GM18867 (cell line): ENCODE measurements around the gene PDIA2.

Experiments
- ATAC-seq: cut with Tn5 transposase; IDR thresholded peaks from one replicate; pipeline ENCODE4 v1.9.1; 2021; ENCODE audit warnings: mild to moderate bottlenecking, moderate library complexity; ENCODE audit not compliant: unreplicated experiment

PDIA2 gene

DNA sequence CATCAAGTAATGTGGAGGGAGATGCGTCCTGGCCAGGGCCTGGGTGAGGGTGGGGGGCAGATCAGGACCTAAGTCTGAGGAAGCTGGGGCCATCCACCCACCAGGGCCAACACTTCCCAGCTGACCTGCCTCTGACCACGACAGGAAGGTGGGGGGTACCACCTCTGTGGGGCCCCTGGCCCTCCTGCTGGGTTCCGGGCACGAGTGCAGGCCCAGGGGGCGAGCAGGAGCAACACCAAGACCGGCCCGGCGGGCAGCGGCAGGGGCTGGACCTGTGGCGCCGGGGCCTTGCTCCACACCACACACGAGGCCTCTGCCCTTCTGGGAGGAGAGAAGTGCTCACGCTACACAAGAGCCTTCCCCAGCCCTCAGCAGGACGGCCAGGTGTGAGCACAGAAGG is 13.3 kb downstream of the PDIA2 start:
- ATAC-seq = no peak

DNA sequence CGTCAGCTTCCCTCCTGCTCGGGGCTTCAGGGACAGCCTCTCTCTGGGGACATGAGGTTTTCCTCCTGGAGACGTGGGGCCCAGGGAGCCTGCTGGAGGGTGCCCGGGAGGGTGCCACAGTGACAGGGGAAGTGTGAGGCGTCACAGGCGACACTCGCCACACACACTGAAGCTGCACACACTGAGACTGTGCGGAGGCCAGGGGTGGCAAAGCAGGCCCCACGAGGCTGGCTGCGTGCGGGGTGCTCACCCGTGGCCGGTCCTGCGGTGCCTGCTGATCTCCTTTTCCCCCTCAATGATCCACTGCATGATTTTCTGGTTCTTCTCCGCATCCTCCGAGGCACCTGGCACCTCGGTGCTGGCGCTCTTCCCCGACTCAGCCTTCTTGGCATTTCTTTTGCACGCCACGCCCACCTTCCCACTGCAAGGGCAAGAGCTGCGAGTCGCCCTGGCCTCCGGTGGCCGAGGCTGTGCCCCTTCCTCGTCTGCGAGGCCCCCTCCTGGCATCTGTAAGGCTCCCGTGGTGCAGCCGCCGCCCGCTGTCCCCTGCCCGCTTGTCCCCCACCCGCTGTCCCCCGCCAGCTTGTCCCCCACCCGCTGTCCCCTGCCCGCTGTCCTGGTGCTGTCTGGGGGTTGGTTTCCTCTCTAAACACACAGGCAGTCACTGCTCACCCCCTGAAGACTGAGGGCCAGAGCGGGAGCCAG is 14.0 kb downstream of the PDIA2 start:
- ATAC-seq = no peak

DNA sequence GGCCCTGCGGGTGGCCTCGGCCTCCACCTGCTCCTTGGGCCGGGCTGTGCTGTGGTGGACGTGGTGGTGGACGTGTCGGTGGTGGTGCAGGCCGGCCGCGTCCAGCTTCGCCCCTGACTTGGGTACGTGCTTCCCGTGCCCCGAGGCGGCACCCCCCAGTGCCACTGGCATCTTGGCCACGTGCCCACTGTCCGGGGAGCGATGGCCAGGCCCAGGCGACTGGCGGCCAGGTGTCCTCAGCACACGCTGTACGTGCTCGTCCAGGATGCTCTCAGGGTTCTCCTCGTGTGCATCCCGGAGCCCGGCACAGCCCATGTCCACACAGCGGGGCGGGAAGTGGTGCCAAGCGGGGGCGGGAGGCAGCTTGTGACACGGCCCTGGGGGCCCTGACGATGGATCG is 14.9 kb downstream of the PDIA2 start:
- no peak for ATAC-seq

DNA sequence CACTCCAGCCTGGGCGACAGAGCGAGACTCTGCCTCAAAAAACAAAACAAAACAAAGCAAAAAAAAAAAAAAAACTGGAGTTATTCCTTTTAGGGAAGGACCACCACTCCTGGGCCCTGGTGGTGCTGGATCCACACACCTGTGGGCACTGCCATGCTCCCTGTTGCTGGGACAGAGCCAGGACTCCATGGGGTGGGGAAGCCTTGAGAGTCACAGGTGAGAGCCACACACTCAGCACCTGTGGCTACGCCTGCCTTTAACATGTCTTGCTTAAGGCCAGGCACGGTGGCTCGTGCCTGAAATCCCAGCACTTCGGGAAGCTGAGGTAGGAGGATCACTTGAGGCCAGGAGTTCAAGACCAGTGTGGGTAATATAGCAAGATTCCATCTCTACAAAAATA is 18.3 kb downstream of the PDIA2 start:
- ATAC-seq = no peak

DNA sequence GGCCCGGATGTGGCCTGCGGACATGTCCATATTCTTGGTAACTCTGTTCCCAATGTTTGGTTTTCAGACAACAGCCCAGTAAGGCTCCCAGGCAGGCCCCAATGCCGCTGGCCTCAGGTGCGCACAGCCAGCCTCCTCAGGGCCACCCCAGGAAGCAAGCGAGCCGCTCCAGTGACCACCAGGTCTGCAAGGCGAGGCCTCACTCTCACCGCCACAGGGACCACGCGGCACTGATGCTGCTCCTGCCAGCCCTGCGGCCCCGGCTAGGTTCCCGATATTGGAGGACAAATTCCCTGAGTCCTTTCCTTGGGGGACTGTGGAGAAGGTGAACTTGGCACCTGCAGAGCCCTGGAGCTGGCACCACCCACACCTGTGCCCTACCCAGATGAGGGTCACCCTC is 19.0 kb downstream of the PDIA2 start:
- ATAC-seq = no peak

DNA sequence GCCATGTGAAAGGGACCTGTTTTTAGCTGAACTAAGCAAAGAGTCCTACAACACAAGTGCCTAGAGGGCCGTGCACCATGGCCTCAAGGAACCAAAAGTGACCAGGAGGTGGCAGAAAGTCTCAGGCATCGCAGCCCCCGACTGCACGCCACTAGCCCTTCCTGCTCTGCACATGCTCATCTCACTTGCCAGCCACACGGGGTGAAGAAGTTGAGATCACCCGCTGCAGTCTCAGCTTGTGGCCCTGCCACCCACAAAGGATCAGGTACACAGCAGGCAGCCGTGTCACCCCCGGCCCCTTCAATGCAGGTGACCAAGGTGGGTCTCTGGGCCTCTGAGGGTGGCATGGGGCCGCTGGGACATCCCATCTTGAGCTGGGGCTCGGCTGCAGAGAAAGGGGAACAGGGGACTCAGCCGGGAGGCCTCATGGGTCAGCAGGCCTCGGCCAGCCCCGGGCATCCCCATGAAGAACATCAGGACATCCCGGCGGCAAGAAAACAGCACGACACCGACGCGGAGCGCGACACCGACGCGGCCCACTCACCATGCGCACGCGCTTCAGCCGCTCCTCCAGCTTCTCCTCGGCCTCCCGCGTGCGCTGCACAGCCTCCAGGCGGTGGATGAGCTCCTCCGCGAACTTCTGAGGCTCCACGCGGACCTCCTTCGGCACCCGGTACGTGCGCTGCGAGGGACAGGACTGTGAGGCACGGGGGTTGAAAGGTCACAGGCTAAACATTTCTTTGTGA is 21.0 kb downstream of the PDIA2 start:
- ATAC-seq = no peak

DNA sequence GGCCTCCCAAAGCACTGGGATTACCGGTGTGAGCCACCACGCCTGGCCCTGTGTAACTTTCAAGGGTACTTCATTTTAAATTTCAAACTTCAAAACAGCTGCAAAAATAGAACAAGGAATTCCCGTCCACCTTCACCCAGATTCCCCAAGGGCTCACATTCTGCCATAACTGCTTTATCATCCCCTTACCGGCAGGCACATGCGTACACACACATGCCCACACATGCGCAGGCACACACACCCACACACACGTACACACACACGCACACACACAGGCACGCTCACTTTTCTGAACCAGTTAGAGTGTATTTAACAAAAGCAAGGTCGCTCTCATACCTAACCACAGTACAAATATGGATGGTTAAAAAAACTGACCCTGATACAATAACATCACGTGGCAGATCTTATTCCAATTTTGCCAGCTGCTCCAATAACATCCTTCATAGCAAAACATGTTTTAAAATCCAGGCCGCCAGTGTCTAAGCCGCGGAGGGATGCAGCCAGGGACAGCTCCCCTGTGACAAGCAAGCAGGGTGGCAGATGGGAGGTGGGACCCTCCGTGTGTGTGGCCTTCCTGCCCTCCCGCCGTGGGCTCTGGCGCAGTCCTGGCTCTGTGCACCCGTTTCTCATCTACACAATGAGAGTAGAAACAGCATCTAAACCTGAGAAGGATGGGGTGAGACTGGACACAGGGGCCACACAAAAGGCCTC is 23.1 kb downstream of the PDIA2 start:
- no peak for ATAC-seq

DNA sequence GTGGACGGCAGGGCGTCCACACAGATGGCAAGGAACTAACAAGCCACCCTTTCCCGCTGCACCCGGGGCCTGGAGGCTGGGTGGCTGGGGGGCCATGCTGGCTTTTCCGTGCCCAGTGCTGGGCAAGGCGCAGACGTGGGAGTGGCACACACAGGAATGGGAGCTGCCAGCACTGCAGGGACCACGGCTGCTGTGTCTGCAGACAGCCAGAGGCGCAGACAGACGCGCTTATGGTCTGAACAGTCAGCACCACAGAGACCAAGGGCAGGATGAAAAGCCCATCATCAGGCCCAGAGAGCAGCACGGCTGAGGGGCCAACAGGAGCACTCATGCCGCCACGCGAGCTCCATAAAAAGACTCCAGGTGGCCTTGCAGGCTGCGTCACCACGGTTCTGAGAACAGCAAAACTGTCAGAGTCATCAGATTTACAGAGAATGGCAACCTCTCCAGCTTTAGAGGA is 24.0 kb downstream of the PDIA2 start:
- ATAC-seq = no peak

DNA sequence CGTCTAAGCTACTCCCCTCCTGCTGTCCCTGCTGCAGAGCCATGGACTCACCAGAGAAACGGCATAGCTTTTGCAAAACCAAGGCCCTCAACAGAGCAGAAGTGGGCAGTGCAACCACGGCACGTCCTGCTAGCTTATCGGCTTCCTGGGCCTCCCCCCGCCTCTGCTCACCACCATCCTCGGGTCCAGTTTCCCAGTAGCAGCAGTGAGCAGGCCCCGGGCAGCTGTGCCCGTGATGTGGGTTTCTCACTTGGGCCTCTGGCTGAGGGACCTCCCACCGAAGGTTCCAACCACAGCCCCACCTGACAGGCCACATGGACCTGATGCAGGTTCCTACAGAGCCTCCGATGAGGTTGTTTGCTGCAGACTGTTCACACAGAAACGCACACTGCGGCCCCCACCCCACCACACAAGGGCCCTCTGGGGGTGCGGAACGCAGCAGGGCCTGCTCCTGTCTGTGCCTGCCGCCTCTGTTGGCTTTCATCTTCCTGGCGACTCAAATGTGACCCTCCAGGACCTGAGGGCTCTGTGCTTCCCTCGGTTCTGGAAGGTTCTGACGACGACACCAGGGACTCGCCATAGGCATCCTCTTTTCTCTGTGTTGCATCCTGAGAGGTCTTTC is 24.8 kb downstream of the PDIA2 start:
- no peak for ATAC-seq

DNA sequence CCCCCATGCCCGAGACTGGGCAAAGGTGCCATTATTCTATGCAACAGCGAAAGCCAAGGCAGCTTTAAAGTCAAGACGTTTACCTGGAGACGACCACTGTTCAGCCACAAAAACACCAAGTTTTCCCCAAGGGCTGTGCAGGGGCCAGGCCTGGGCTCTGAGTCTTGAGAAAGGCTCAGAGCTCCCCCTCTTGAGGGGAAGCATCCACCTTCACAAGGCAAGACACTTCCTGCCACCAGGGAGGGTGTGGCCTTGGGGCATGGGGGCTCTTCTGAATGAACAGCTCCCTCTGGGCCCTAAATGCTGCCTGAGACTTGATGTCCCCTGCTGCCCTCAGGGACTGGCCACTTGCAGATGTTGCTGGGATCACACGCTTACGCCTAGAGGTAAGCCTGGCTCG is 26.5 kb downstream of the PDIA2 start:
- ATAC-seq = no peak

DNA sequence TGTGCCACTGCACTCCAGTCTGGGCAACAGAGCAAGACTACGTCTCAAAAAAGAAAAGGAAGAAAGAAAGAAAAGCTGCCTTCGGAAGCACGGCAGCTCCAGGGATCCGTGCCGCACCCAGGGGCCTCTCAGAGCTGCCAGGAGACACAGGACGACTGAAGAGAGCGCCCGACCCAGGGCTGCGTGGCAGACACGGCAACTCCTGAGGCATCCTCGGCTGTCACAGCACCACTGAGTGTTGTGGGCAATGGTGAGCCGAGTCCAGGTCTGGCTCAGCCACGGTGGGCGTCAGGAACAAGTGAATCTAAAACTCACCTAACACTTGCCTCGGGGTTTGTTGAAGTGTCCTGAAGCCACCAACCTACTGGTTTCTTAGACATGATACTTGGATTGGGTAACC is 28.8 kb downstream of the PDIA2 start:
- ATAC-seq = no peak

DNA sequence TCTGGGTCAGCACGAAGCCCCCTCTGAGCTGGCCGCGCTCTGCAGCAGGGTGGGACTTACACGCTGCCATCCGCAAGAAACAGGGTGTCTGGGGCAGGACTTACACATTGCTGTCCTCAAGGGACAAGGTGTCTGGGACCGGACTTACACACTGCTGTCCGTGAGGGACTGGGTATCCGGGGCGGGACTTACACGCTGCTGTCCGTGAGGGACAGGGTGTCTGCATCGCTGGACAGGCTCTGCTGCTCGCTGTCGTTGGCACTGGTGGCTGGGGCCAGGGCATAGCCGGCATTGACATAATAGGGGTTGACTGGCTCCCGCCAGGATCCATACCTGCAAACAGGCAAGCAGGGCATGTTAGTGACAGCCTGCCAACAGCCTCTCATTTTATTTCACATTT is 31.4 kb downstream of the PDIA2 start:
- no peak for ATAC-seq

DNA sequence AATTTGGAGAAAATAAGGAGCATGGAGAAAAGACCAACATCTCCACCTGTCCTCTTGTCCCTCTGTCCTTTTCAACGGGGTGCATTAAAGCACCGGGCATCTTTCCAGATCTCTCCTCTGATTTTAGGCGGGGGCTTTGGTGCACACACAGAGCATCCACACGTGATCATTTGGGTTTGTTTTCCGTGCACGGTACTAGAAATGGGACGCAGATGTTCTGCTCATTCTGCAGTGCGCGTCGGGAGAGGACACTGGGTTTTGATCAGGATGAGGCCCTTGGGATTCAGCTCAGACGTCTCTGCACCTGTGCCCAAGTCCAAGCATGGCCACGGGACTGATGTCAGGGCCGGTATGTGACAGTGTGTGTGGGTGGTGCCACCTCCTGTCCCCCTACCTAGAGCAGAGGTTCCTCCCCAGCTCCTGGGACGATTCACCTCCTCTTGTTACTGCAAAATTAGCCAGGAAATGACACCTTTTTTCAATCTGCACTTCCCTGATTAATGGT is 31.9 kb downstream of the PDIA2 start:
- ATAC-seq = no peak

DNA sequence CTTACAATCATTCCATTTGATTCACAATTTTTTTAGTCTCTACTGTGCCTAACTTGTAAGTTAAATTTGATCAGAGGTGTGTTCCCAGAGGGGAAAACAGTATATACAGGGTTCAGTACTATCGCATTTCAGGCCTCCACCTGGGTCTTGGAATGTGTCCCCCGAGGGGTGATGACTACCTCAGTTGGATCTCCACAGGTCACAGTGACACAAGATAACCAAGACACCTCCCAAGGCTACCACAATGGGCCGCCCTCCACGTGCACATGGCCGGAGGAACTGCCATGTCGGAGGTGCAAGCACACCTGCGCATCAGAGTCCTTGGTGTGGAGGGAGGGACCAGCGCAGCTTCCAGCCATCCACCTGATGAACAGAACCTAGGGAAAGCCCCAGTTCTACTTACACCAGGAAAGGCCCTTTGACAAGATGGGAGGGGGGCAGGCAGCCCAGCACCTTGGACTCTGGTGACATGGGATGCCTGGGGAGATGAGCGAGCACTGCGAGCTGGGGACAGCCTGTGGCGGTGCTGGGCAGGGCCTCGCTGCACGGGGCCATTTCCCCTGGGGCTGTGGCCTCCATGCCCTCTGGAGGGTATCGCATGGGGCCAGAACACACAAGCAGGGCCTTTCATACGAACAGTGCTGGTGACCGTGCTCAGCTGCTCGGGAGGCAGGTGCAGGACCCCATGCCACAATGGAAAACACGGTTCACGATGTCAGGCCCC is 33.9 kb downstream of the PDIA2 start:
- no peak for ATAC-seq

DNA sequence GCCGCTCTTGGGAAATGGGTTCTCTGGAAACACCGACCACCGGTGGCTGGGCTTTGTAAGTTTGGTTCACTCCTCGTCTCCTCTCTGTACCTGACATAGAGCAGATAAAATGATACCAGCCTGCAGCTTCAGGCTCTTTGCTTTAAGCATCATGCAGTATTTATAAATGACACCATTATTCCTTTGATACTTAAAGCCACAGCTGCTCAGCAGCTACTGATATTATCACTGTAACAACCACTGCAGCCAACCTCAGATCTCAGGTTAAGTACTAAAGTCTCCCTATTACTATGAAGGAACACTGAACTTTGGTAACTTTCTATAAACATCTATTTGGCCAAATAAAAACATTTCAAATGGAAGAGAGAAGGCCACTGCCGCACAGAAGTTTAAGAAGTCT is 34.6 kb downstream of the PDIA2 start:
- no peak for ATAC-seq

DNA sequence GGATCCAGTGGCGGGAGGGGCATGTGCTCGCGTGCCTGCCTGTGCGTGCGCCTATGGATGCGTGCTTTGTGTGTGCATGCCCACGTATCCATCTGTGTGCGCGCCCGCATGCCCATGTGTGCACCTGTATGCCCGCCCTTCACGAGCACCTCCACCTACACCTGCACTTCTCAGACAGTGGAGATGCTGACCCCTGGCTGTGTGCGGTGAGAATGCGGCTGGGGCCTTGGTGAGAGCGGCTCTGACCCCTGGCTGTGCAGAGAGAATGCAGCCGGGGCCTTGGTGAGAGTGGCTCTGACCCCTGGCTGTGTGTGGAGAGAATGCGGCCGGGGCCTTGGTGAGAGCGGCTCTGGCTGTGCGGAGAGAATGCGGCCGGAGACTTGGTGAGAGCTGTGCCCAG is 35.7 kb downstream of the PDIA2 start:
- ATAC-seq = no peak

DNA sequence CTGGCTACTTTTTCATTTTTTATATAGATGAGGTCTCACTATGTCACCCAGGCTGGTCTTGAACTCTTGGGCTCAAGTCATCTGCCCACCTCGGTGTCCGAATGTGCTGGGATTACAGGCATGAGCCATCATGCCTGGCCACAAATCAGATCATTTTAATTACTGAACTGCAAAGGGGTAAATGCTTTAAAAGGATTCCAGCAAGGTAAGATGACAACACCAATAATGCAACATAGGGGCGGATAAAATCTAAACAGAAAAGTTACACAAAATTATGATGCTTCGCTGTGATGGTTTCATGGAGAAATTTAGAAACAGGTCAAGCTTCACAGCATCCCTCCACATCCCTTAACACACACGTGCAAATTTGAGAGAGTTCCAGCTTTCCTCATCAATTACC is 37.2 kb downstream of the PDIA2 start:
- no peak for ATAC-seq

DNA sequence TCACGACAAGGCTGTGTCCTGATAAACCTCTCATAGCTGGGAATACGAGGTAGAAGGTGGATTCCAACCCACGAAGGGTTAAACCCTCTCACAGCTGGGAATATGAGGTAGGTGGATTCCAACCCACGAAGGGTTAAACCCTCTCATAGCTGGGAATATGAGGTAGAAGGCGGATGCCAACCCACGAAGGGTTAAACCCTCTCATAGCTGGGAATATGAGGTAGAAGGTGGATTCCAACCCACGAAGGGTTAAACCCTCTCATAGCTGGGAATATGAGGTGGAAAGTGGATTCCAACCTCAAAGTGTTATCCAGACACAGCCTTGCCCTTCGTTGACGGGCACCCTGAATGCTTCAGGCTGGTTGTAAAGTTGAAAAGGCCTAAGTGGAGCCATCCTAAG is 38.6 kb downstream of the PDIA2 start:
- ATAC-seq = no peak

DNA sequence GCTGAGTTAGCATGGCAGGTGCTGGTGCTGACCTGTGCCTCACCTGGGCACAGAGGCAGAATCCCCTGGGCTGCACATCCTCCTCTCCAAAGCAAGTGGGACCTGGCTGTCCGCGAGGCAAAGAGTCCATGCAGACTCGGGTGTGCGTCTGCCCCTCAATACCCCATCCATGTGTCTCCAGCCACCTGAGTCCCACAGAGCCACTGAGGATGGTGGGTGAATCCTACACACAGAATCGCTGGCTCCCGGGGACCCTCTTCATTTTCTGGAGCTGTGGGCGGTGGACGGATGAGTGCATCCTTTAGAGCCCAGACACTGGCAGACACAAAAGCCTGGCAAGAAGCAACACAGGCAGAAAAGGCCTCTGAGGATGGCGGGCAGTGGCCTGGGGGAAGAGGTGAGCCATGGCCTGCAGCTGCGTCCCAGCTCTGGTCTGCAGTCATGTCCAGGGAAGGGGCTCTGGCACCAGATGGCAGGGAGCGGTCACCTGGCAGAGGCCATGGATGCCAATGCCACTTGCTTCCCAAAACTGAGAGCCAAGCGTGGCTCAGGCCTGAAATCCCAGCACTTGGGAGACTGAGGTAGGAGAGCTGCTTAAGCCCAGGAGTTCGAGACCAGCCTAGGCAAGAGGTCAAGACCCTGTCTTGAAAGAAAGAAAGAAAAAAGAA is 39.6 kb downstream of the PDIA2 start:
- ATAC-seq = no peak

DNA sequence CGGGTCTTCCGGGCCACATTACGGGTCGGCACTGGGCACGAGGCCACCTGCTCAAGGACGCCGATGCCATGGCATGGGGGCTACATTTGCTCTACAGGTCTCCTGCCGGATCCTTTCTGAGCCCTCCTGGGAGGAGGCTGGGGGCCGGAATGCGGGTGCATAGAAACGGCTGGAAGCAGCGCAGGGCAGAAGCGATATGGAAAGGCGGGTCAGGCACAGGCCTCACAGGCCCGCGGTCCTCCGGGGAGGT is 41.2 kb downstream of the PDIA2 start:
- ATAC-seq = no peak
